Fibroblast of lung (primary cell): Measurements from ENCODE around the gene ANXA9.

Source experiments
- EZH2 ChIP-seq: IDR thresholded peaks from 2 replicates; pipeline ENCODE4 v1.5.1; 2012; ENCODE audit warnings: low read length, control low read depth, mild to moderate bottlenecking; ENCODE audit errors: missing control alignments
- TF ChIP-seq, protein P1 (sequence below), 2 donors: IDR thresholded peaks in 1 of 2; conservative IDR thresholded peaks in 1 of 2; 1 replicate in 1 of 2; 2 replicates in 1 of 2; pipeline ENCODE4 v1.5.1; 2011 to 2012; ENCODE audit warnings: low read length in 2 of 2, control low read depth in 1 of 2, inconsistent platforms in 1 of 2, low read depth in 1 of 2, mild to moderate bottlenecking in 1 of 2

DNA sequence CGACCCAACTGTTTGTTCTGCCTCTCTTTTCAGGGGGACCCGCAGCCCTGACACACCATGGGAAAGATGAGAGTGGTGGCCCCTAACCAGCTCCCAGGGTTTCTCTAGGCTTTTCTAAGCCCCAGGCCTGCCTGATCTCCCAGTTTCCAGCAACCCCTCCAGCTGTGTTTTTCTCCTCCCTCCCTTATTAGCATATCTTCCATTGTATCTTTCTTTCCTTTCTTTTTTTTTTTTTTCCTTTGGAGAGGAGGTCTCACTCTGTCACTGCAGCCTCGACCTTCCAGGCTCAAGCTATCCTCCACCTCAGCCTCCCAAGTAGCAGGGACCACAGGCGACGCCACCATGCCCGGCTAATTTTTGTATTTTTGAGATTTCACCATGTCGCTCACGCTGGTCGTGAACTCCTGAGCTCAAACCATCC lies 5.7 kb upstream of the ANXA9 start:
- TF ChIP-seq, protein P1, sequence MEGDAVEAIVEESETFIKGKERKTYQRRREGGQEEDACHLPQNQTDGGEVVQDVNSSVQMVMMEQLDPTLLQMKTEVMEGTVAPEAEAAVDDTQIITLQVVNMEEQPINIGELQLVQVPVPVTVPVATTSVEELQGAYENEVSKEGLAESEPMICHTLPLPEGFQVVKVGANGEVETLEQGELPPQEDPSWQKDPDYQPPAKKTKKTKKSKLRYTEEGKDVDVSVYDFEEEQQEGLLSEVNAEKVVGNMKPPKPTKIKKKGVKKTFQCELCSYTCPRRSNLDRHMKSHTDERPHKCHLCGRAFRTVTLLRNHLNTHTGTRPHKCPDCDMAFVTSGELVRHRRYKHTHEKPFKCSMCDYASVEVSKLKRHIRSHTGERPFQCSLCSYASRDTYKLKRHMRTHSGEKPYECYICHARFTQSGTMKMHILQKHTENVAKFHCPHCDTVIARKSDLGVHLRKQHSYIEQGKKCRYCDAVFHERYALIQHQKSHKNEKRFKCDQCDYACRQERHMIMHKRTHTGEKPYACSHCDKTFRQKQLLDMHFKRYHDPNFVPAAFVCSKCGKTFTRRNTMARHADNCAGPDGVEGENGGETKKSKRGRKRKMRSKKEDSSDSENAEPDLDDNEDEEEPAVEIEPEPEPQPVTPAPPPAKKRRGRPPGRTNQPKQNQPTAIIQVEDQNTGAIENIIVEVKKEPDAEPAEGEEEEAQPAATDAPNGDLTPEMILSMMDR (conservative IDR thresholded peaks at IDR 0.05 in 1 of 2, IDR thresholded peaks at IDR 0.05 in 1 of 2; ENCODE audit: low read depth in 1 of 2, low read length in 2 of 2), result no peak
- no peak for TF ChIP-seq EZH2
